Omental fat pad (tissue), 4 donors: ENCODE measurements around the gene LPP. TPM values are rescaled to one million over a fixed set of nuclear protein-coding genes. Genes with fewer than 3 reads are reported as not detected.

ENCODE experiments used
- ATAC-seq: fragments of 150-250 bp; one replicate; pipeline ENCODE4 v1.9.1; 2016; ENCODE audit warnings: mild to moderate bottlenecking, moderate library complexity; ENCODE audit not compliant: low FRiP score
- DNase-seq: peaks from one replicate; pipeline ENCODE4 v3.0.0-alpha.2; 2019; ENCODE audit warnings: low spot score
- CTCF ChIP-seq, 3 donors: fragments of 450-650 bp; IDR thresholded peaks; one replicate each; pipeline ENCODE4 v1.5.1; 2016 to 2017; ENCODE audit warnings: antibody characterized with exemption in 3 of 3, mild to moderate bottlenecking in 3 of 3, moderate library complexity in 2 of 3
- total RNA-seq, 4 donors: library from RNA; depleted of rRNA; stranded (reverse); fragments of >200 nt; gene quantifications; one replicate each; pipeline ENCODE4 v1.1.0, GENCODE V29; 2016

The LPP gene
- total RNA-seq, 4 donors from 2014 or later = 113 to 302 (median 126) TPM

- TF ChIP-seq CTCF (IDR thresholded peaks at IDR 0.05) = no peak
- ATAC-seq = no peak
Measured at GRCh38 chr3:188194332-188194731, 40.4 kb downstream of the LPP start.

GRCh38 chr3:188196232-188196990, 42.5 kb downstream of the LPP start:
- no peak for DNase-seq
- no peak for ATAC-seq
- TF ChIP-seq CTCF (IDR thresholded peaks at IDR 0.05) = no peak

More at GRCh38 chr3:188194332-188194731, 40.4 kb downstream of the LPP start:
- DNase-seq = no peak

GRCh38 chr3:188197388-188197847, 43.5 kb downstream of the LPP start:
- no peak for ATAC-seq

GRCh38 chr3:188198001-188198400, 44.0 kb downstream of the LPP start:
- TF ChIP-seq CTCF (IDR thresholded peaks at IDR 0.05) = no peak
- ATAC-seq (no peak), DNase-seq (no peak)

More at GRCh38 chr3:188197388-188197847, 43.5 kb downstream of the LPP start:
- DNase-seq = no peak
- TF ChIP-seq CTCF (IDR thresholded peaks at IDR 0.05) = no peak

- DNase-seq (no peak), ATAC-seq (no peak)
- no peak for TF ChIP-seq CTCF (IDR thresholded peaks at IDR 0.05)
Measured at GRCh38 chr3:188198760-188199327, 44.9 kb downstream of the LPP start.

- DNase-seq = no peak
- ATAC-seq = no peak
- TF ChIP-seq CTCF (IDR thresholded peaks at IDR 0.05) = no peak
Measured at GRCh38 chr3:188199386-188199785, 45.4 kb downstream of the LPP start.

- TF ChIP-seq CTCF (IDR thresholded peaks at IDR 0.05) = no peak
- ATAC-seq = no peak
Measured at GRCh38 chr3:188200481-188200880, 46.5 kb downstream of the LPP start.

More at GRCh38 chr3:188200481-188200880, 46.5 kb downstream of the LPP start:
- DNase-seq = no peak
